H1 (cell line): ENCODE results near the gene CDKN3. TPM values are rescaled to one million over a fixed set of nuclear protein-coding genes. Genes with fewer than 3 reads are reported as not detected.
A peak's percentile ranks its signal among the peaks of the same experiment; 100 is the strongest.

Experiments
- CTCF ChIA-PET: fragments of 300-600 bp; sonication (Branson Sonifier 250); formaldehyde crosslinking; loops from one replicate; lab custom pipeline; 2021; ENCODE audit not compliant: partially characterized antibody; lab: Charles Lee
- POLR2A ChIA-PET: fragments of 300-600 bp; sonication (Branson Sonifier 250); formaldehyde crosslinking; loops from one replicate; lab custom pipeline; 2021; ENCODE audit warnings: inconsistent platforms; ENCODE audit not compliant: partially characterized antibody; lab: Charles Lee
- DNase-seq, 2 experiments: peaks; one replicate each; pipeline versions ENCODE4 v3.0.0 to v3.0.0-alpha.2; 2010 to 2022; ENCODE audit warnings: low spot score in 2 of 2, low read depth in 1 of 2, mixed read lengths in 1 of 2
- FAIRE-seq: peaks from 2 replicates; lab custom pipeline; 2011; peaks lifted over from hg19 to GRCh38; lab: Jason Lieb, UNC
- H2AFZ ChIP-seq: 2 replicates; pipeline ENCODE4 v1.8.1; 2012; ENCODE audit warnings: low read length, inconsistent platforms
- H2AK5ac ChIP-seq: 2 replicates; pipeline ENCODE4 v1.6.1; 2013; ENCODE audit warnings: low read depth, low read length
- H2BK120ac ChIP-seq: replicated peaks from 2 replicates; pipeline ENCODE3; 2013; ENCODE audit warnings: low read depth, low read length, inconsistent platforms
- H2BK12ac ChIP-seq: 2 replicates; pipeline ENCODE4 v1.6.1; 2013; ENCODE audit warnings: low read depth, low read length
- H2BK15ac ChIP-seq: 2 replicates; pipeline ENCODE4 v1.6.1; 2013; ENCODE audit warnings: low read length
- H2BK20ac ChIP-seq: 2 replicates; pipeline ENCODE4 v1.6.1; 2013; ENCODE audit warnings: low read length
- H2BK5ac ChIP-seq: 2 replicates; pipeline ENCODE4 v1.6.1; 2013; ENCODE audit warnings: low read depth, low read length
- H3K14ac ChIP-seq: 2 replicates; pipeline ENCODE4 v1.6.1; 2013; ENCODE audit warnings: inconsistent platforms; ENCODE audit not compliant: insufficient read length
- H3K18ac ChIP-seq: 2 replicates; pipeline ENCODE4 v1.6.1; 2013; ENCODE audit warnings: low read length; ENCODE audit errors: extremely low read depth
- H3K23ac ChIP-seq: 2 replicates; pipeline ENCODE4 v1.6.1; 2013; ENCODE audit warnings: inconsistent platforms; ENCODE audit not compliant: insufficient read length
- H3K23me2 ChIP-seq: 2 replicates; pipeline ENCODE4 v1.6.1; 2013; ENCODE audit warnings: low read depth, low read length
- H3K27ac ChIP-seq: 2 replicates; pipeline ENCODE4 v1.6.1; 2011; ENCODE audit warnings: low read depth, low read length, inconsistent platforms
- H3K27me3 ChIP-seq, 4 experiments: replicated peaks in 1 of 4; 1 replicate in 1 of 4; 2 replicates in 3 of 4; pipeline versions ENCODE4 v1.6.1 to v1.8.1; 2011 to 2013; ENCODE audit warnings: low read length in 3 of 4, mild to moderate bottlenecking in 3 of 4, inconsistent platforms in 2 of 4, mixed read lengths in 2 of 4, moderate library complexity in 1 of 4; ENCODE audit not compliant: control insufficient read depth in 3 of 4, insufficient read depth in 3 of 4; ENCODE audit errors: extremely low read depth in 1 of 4
- H3K36me3 ChIP-seq, 4 experiments: 2 replicates each; pipeline versions ENCODE4 v1.6.1 to v1.8.1; 2011 to 2013; ENCODE audit warnings: mild to moderate bottlenecking in 4 of 4, low read length in 3 of 4, moderate library complexity in 2 of 4, control low read depth in 1 of 4, inconsistent platforms in 1 of 4; ENCODE audit not compliant: insufficient read depth in 4 of 4, control insufficient read depth in 2 of 4
- H3K4ac ChIP-seq: replicated peaks from 2 replicates; pipeline ENCODE3; 2013; ENCODE audit warnings: low read length, low read depth, mixed read lengths, inconsistent platforms; ENCODE audit not compliant: insufficient read length
- H3K4me1 ChIP-seq, 4 experiments: replicated peaks in 1 of 4; 1 replicate in 1 of 4; 2 replicates in 3 of 4; pipeline versions ENCODE4 v1.6.1 to v1.8.1; 2011 to 2013; ENCODE audit warnings: low read length in 3 of 4, inconsistent platforms in 2 of 4, mixed read lengths in 1 of 4; ENCODE audit not compliant: insufficient read depth in 4 of 4, control insufficient read depth in 3 of 4
- H3K4me2 ChIP-seq, 2 experiments: 2 replicates each; pipeline versions ENCODE4 v1.6.1 to v1.8.1; 2011 to 2013; ENCODE audit warnings: low read depth in 2 of 2, low read length in 2 of 2, control low read depth in 1 of 2, inconsistent platforms in 1 of 2, mild to moderate bottlenecking in 1 of 2; ENCODE audit not compliant: insufficient read depth in 1 of 2
- H3K4me3 ChIP-seq, 4 experiments: fragments of 200-600, 300-600 bp in 1 of 4; sonication (generic), shearing (Covaris generic), sonication (Bioruptor Twin) in 1 of 4; 2 replicates each; pipeline versions ENCODE4 v1.5.1 to v1.8.1; 2011 to 2016; ENCODE audit warnings: low read length in 4 of 4, low read depth in 3 of 4, control low read depth in 2 of 4, inconsistent platforms in 2 of 4, mild to moderate bottlenecking in 2 of 4, mixed read lengths in 1 of 4, moderate library complexity in 1 of 4; ENCODE audit not compliant: insufficient read depth in 2 of 4; ENCODE audit errors: extremely low read depth in 1 of 4
- H3K56ac ChIP-seq: replicated peaks from 2 replicates; pipeline ENCODE3; 2013; ENCODE audit warnings: low read depth, mild to moderate bottlenecking, mixed read lengths, low read length, inconsistent platforms; ENCODE audit not compliant: insufficient read length
- H3K79me1 ChIP-seq: 2 replicates; pipeline ENCODE4 v1.6.1; 2013; ENCODE audit warnings: low read depth, low read length, control low read depth
- H3K79me2 ChIP-seq, 2 experiments: 2 replicates each; pipeline versions ENCODE4 v1.6.1 to v1.8.1; 2012 to 2013; ENCODE audit warnings: low read length in 2 of 2, mild to moderate bottlenecking in 2 of 2, inconsistent platforms in 1 of 2; ENCODE audit not compliant: insufficient read depth in 2 of 2, control insufficient read depth in 1 of 2
- H3K9ac ChIP-seq, 4 experiments: replicated peaks in 1 of 4; 1 replicate in 1 of 4; 2 replicates in 3 of 4; pipeline versions ENCODE4 v1.6.1 to v1.8.1; 2011 to 2013; ENCODE audit warnings: low read depth in 3 of 4, low read length in 3 of 4, control low read depth in 2 of 4, mild to moderate bottlenecking in 2 of 4, moderate library complexity in 2 of 4, inconsistent platforms in 1 of 4; ENCODE audit errors: extremely low read depth in 1 of 4
- H3K9me3 ChIP-seq, 2 experiments: 2 replicates each; pipeline versions ENCODE4 v1.6.1 to v1.8.1; 2012 to 2013; ENCODE audit warnings: mild to moderate bottlenecking in 2 of 2, moderate library complexity in 2 of 2, control low read depth in 1 of 2, inconsistent platforms in 1 of 2, low read depth in 1 of 2, low read length in 1 of 2, mixed read lengths in 1 of 2; ENCODE audit not compliant: insufficient read depth in 2 of 2
- H4K20me1 ChIP-seq, 2 experiments: replicated peaks in 1 of 2; 2 replicates each; pipeline versions ENCODE3 to v1.8.1; 2011 to 2013; ENCODE audit warnings: inconsistent platforms in 2 of 2, low read length in 2 of 2, mild to moderate bottlenecking in 1 of 2; ENCODE audit not compliant: insufficient read depth in 2 of 2, control insufficient read depth in 1 of 2
- H4K5ac ChIP-seq: 2 replicates; pipeline ENCODE4 v1.6.1; 2013; ENCODE audit warnings: low read length, low read depth, mixed read lengths, inconsistent platforms; ENCODE audit not compliant: insufficient read length
- H4K8ac ChIP-seq: 2 replicates; pipeline ENCODE4 v1.8.0; 2013; ENCODE audit warnings: mild to moderate bottlenecking, moderate library complexity, low read length, inconsistent platforms; ENCODE audit not compliant: insufficient read depth; ENCODE audit errors: extremely low read depth
- H4K91ac ChIP-seq: replicated peaks from 2 replicates; pipeline ENCODE3; 2013; ENCODE audit warnings: low read length, mixed read lengths, inconsistent platforms; ENCODE audit not compliant: insufficient read length
- BACH1 ChIP-seq: IDR thresholded peaks from 2 replicates; pipeline ENCODE4 v1.6.1; 2012; ENCODE audit warnings: low read length, improper control_type of control experiment
- CTBP2 ChIP-seq: IDR thresholded peaks from 2 replicates; pipeline ENCODE4 v1.7.0; 2011; ENCODE audit warnings: borderline replicate concordance, mild to moderate bottlenecking, moderate library complexity, mixed read lengths, low read length; ENCODE audit not compliant: insufficient read depth, insufficient read length
- EGR1 ChIP-seq: IDR thresholded peaks from 2 replicates; pipeline ENCODE4 v1.6.1; 2011; ENCODE audit warnings: low read depth, low read length, borderline replicate concordance
- EP300 ChIP-seq, 2 experiments: IDR thresholded peaks; 1 replicate in 1 of 2; 2 replicates in 1 of 2; pipeline ENCODE4 v1.6.1; 2011 to 2012; ENCODE audit warnings: low read depth in 2 of 2, low read length in 2 of 2, mild to moderate bottlenecking in 2 of 2, borderline replicate concordance in 1 of 2, inconsistent platforms in 1 of 2, moderate library complexity in 1 of 2
- KDM4A ChIP-seq: IDR thresholded peaks from one replicate; pipeline ENCODE4 v1.7.1; 2012; ENCODE audit warnings: low read depth, mild to moderate bottlenecking, moderate library complexity, low read length, inconsistent platforms; ENCODE audit not compliant: severe bottlenecking
- WGBS, 2 experiments: shearing (Covaris generic) in 1 of 2; methylation state at CpG; one replicate each; pipeline versions ENCODE4 v1.1.6 to v1.1.7; 2013 to 2015; ENCODE audit warnings: low lambda C conversion rate in 2 of 2, mixed read lengths in 2 of 2, inconsistent platforms in 1 of 2, low coverage in 1 of 2, missing lambda C conversion rate in 1 of 2; ENCODE audit not compliant: insufficient replicate concordance in 2 of 2, insufficient coverage in 1 of 2, insufficient read length in 1 of 2; ENCODE audit errors: extremely low coverage in 1 of 2, missing lambda C conversion rate in 1 of 2; 5-methylcytosine and 5-hydroxymethylcytosine counted together
- polyA plus RNA-seq, 7 experiments: library from polyadenylated mRNA; depleted of rRNA in 3 of 7; stranded (reverse) in 5 of 7; unstranded in 2 of 7; fragments of >200 nt in 5 of 7; fragments of 200-250 nt in 2 of 7; gene quantifications; 1 replicate in 5 of 7; 2 replicates in 1 of 7; 4 replicates in 1 of 7; pipeline versions ENCODE4 v1.2.1 to v1.2.3, GENCODE V29; 2011 to 2013; ENCODE audit warnings: missing spikeins in 2 of 7, mixed read lengths in 2 of 7
- total RNA-seq: library from RNA; stranded (reverse); fragmentation: NEBNext Ultra II Directional; extraction: Animal tissue kit (Norgen Biotek cat#: 25700); gene quantifications from 2 replicates; pipeline ENCODE4 v1.2.1, GENCODE V29; 2021
- TF ChIP-seq, protein P1 (sequence below): IDR thresholded peaks from 2 replicates; pipeline ENCODE4 v1.6.1; 2012; ENCODE audit warnings: low read length, inconsistent platforms

Gene CDKN3
- total and polyA plus RNA-seq, 2 of the 8 experiments (the other 6 are each of a cell fraction or from before 2014, with no cell fraction given), result 43.5 to 48.3 TPM

DNA sequence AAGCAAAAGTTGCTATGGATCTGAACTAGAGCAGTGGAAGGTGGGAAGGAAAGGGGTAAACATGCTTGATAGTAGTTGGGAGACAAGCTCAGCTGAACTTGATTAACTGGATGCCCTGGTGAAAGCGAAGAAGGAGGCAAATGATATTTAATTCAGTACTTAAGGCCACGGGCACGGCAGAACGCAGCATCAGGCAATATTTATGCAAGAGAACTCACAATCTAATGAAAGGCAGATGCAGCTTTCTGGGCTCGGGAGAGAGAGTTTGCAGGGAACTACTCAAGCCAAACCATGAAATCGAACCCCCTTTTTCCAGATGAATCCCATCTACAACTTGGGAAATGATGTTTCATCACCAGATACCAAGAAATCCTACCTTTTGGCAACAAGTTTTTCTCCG, 47.9 kb downstream of the CDKN3 start:
- 92% methylated on average over 7 of the region's 7 CpGs; no CpG with 5 or more reads in 1 of the 2 experiments for WGBS, 2 experiments
- no peak for FAIRE-seq
- CTCF ChIA-PET, result interaction anchor here (0.5 to 3.2 kb wide), 8 partner anchors 10 to 215 kb away, joined by 3 to 9 read pairs (median 4); partner anchors contain the start of gene GMFB

More for the DNA sequence above, 47.9 kb downstream of the CDKN3 start:
- TF ChIP-seq CTBP2 (no peak), KDM4A (no peak), EP300 (IDR thresholded peaks at IDR 0.05; ENCODE audit: borderline replicate concordance in 1 of 2, low read depth in 2 of 2, low read length in 2 of 2) (no peak), BACH1 (no peak), EGR1 (no peak)
- TF ChIP-seq, protein P1, sequence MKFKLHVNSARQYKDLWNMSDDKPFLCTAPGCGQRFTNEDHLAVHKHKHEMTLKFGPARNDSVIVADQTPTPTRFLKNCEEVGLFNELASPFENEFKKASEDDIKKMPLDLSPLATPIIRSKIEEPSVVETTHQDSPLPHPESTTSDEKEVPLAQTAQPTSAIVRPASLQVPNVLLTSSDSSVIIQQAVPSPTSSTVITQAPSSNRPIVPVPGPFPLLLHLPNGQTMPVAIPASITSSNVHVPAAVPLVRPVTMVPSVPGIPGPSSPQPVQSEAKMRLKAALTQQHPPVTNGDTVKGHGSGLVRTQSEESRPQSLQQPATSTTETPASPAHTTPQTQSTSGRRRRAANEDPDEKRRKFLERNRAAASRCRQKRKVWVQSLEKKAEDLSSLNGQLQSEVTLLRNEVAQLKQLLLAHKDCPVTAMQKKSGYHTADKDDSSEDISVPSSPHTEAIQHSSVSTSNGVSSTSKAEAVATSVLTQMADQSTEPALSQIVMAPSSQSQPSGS, result no peak
- H2BK5ac ChIP-seq, result no peak overlapping the region
- H3K14ac ChIP-seq, result no peak overlapping the region
- H3K9ac ChIP-seq, result no peak overlapping the region
- no peak overlapping the region for H2AK5ac ChIP-seq
- no peak for DNase-seq
- H4K91ac ChIP-seq, result no peak overlapping the region
- no peaks in the 10 kb centered on the region for H3K4me1 ChIP-seq
- H3K23ac ChIP-seq, result no peak overlapping the region
- no peak overlapping the region for H3K27ac ChIP-seq
- H3K9me3 ChIP-seq, result no peaks in the 10 kb centered on the region
- no peaks in the 10 kb centered on the region; the same call in 1 of the 2 replicates for H3K23me2 ChIP-seq
- POLR2A ChIA-PET, result no interaction called here
- no peak overlapping the region for H2BK12ac ChIP-seq
- peak overlapping the region; percentile 70; the same call in 1 of the 2 replicates for H2AFZ ChIP-seq
- H2BK20ac ChIP-seq, result no peak overlapping the region
- no peaks in the 10 kb centered on the region for H4K20me1 ChIP-seq
- no peak overlapping the region for H3K4ac ChIP-seq
- H2BK120ac ChIP-seq, result no peak overlapping the region
- H3K4me3 ChIP-seq, result no peak overlapping the region
- no peak overlapping the region for H4K8ac ChIP-seq
- H4K5ac ChIP-seq, result no peak overlapping the region
- no peaks in the 10 kb centered on the region for H3K79me1 ChIP-seq
- H3K18ac ChIP-seq, result no peak overlapping the region
- H3K27me3 ChIP-seq, result no peaks in the 10 kb centered on the region
- H3K36me3 ChIP-seq, result no peaks in the 10 kb centered on the region
- H2BK15ac ChIP-seq, result 0 out of 2 replicates have a peak overlapping the region, but pooled peaks have one; percentile 16
- no peak overlapping the region for H3K4me2 ChIP-seq
- H3K56ac ChIP-seq, result no peak overlapping the region
- H3K79me2 ChIP-seq, result peaks cover 5 to 10% of the 10 kb centered on the region in 2 experiments; a peak in 3 of 4 replicates
